Activated CD8-positive, alpha-beta memory T cell treated with anti-CD3 and anti-CD28 coated beads, Interleukin-2, amount 50 U/mL, for 1 hour (primary cell): ENCODE data around the gene GPR89B.
"Not testable (repeated sequence)": the region's sequence is repeated elsewhere in the genome, so short reads cannot be mapped to it uniquely, and the experiment has no call there.

Source experiments
- DNase-seq: peaks from one replicate; pipeline ENCODE4 v3.0.0-alpha.2; 2020; ENCODE audit errors: extremely low read depth

Gene GPR89B

GRCh38 chr1:147940456-147940855, 12.2 kb downstream of the GPR89B start:
- DNase-seq, result not testable (repeated sequence)

- DNase-seq, result not testable (repeated sequence)
Measured at GRCh38 chr1:147942563-147942962, 14.3 kb downstream of the GPR89B start.

- DNase-seq, result not testable (repeated sequence)
Measured at GRCh38 chr1:147949517-147949916, 21.3 kb downstream of the GPR89B start.

- not testable (repeated sequence) for DNase-seq
Measured at GRCh38 chr1:147958906-147959305, 30.7 kb downstream of the GPR89B start.

DNA sequence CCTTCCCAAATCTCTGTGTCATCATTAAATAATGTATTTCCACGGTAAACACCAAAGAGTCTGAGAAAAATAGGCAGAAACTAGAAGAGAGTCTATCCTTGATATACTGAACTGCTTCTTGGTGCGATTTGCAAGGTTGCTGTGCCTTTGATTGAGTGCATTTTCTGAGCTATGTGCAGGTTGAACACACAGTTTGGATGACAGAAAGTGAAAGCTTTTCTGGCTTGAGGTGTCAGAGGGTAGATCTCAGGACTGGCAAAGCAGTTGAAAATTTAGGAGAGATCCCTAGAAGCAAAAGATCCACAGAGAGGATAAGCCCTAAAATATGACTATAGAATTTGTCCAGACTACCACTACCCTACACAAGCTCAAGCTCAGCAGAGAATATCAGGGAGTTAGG, 31.5 kb downstream of the GPR89B start:
- DNase-seq, result not testable (repeated sequence)

DNA sequence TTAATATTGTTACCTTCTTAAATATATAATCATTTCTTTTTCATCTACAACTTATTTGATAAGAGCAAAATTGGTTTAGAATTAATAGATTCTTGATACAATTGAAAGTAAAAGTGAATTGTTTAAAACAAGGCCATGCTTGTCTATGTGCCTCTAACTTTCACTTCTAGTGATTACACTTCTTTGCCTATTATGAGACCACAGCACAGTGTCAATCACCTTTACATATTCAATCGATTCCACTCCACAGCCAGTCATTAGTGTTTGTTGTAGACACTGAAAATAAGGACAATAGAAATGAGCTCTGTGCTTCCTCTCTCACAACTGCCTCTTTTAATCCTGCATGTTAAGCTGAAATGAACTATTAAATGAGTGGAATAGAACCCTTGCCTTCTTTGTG, 36.4 kb downstream of the GPR89B start:
- DNase-seq, result not testable (repeated sequence)

GRCh38 chr1:147966657-147967056, 38.4 kb downstream of the GPR89B start:
- DNase-seq, result not testable (repeated sequence)

DNA sequence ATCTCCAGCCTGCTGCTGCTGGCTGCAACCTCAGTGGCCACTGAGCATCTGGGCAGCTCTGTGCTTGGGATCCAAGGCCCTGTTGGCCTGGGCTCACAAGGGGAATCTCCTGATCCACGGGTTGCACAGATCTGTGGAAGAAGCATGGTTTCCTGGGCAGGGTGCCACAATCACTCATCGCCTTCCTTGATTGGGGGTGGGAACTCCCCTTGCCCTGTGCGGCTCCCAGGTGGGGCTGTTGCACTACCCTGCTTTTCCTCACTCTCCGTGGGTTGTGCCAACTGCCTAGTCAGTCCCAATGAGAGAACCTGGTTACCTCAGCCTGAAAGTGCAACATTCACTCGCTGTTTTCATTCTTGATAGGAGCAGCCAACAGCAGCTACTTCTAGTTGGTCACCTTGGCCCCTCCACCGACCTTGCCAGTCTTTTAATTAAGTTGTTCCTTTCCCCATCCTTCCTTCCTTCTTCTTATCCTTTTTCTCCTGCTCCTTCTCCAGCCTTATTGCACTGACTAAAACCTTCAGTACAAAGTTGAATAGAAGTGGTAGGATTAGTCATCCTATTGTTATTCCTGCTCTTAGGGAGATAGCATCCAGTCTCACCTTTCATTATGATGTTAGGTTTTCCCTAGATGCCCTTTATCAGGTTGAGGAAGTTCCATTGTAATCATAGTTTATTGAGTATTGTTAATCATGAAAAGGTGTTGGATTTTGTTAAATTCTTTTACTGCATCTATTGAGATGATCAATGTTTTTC, 50.9 kb downstream of the GPR89B start:
- not testable (repeated sequence) for DNase-seq

DNA sequence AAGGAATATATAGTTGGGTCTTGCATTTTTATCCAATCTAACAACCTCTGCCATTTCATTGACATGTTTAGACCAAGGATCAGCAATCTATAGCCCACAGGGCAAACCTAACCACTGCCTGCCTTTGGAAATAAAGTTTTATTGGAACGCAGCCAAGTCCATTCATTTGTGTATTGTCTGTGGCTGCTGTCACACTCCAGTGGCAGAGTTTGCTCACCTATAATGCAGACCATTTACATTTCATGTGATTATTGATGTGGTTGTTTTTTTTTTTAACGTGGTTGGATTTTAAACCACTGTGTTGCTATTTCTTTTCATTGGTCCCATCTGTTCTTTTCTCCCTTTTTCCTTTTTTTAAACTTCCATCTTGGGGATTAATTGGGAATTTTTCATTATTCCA, 57.2 kb downstream of the GPR89B start:
- not testable (repeated sequence) for DNase-seq

GRCh38 chr1:147987893-147988292, 59.7 kb downstream of the GPR89B start:
- not testable (repeated sequence) for DNase-seq

DNA sequence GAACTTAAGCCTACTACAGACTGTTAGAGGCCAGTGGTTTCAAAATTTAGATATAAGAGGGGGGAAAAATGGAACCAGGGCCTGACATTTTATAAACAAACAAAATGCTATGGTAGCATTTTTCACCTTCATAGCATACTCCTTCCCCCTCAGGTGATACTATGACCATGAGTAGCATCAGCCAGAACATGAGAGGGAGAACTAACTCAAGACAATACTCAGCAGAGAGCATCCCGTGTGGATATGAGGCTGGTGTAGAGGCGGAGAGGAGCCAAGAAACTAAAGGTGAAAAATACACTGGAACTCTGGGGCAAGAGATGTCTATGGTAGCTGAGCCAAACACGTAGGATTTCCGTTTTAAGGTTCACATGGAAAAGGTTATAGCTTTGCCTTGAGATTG, 64.7 kb downstream of the GPR89B start:
- DNase-seq, result not testable (repeated sequence)

DNA sequence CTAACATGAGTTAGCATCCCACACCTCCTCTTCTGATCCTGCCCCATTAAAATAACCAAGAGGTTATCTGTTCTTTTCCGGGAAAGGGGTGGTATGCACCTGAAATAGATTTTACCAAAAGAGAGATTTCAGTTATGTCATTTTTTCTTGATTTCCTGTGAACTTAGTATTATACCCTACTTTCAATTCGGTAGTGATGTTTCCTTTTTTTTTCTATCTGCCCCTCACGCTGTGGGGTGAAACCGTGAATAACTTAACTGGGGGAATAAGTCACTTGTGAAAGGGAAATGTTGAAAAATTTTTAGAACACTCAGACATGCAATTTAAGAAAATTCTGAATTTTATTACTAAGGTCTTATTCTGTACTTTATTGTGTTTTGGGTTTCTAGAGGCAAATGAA, 65.2 kb downstream of the GPR89B start:
- DNase-seq, result not testable (repeated sequence)

DNA sequence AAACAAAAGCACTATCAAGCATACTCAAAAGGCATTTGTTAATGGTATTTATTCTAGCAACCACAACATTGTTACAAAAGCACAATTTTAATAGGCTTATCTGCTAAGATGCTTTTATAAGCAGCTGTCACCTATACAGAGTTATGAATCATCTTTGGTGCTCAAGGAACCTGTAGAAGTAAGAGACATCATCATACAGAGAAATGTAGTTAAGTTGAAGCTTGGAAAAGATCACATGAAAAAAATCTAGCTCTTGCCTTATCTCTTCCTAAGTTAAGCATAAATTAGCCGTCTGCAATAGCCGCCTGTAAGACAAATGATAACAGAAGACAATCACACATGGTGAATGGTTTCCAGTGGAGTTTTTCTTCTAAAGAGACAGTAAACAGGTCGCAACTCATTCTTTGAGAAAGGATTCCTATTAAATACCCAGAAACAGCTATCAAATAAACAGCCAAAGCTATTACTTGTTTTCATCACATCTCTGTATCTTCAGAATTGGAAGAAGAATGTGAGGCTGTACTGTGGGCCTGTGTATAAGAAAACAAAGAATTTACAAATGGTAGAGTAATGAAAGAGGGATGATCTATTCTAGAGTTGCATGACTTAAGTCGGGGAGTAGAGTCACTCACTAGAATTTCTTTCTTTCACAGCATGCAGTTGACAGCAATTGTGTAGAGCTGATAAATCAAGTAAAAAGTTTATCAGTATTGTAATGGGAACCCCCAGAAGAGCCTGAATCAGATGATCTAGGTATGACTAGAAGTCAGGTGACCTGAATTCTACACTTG, 65.8 kb downstream of the GPR89B start:
- DNase-seq, result not testable (repeated sequence)

DNA sequence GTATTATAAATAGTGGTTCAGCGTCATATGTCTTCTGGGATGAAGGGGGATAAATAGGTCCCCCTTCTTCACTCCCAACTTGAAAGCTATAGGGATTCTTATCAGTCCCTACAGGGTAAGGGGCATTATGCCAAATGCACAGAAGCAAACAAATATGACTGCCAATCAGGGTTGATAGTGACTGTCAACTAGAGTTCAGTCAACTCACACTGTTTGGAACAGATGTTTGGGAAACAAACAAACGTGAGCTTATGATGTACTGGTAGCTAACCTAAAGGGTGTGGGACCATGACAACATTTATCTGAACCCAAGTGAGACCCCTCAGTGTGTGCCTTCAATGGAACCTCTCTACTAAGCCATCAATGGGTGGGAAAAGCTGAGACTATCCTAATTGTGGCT, 67.9 kb downstream of the GPR89B start:
- not testable (repeated sequence) for DNase-seq

DNA sequence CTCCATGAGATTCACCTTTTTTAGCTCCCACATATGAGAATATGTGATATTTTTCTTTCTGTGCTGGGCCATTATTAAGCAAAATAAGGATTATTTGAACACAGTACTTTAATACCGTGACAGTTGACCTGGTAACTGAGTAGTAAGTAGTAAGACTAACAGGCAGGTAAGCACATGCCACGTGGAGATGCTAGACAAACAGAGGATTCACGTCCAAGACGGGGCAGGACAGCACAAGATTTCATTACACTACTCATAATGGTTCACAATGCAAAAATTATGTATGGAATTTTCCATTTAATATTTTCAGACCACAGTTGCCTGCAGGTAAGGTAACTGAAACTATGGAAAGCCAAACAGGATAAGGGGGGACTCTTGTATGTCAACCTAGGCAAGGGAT, 79.5 kb downstream of the GPR89B start:
- not testable (repeated sequence) for DNase-seq

- DNase-seq, result no peak
Measured at GRCh38 chr1:148010527-148010926, 82.3 kb downstream of the GPR89B start.

DNA sequence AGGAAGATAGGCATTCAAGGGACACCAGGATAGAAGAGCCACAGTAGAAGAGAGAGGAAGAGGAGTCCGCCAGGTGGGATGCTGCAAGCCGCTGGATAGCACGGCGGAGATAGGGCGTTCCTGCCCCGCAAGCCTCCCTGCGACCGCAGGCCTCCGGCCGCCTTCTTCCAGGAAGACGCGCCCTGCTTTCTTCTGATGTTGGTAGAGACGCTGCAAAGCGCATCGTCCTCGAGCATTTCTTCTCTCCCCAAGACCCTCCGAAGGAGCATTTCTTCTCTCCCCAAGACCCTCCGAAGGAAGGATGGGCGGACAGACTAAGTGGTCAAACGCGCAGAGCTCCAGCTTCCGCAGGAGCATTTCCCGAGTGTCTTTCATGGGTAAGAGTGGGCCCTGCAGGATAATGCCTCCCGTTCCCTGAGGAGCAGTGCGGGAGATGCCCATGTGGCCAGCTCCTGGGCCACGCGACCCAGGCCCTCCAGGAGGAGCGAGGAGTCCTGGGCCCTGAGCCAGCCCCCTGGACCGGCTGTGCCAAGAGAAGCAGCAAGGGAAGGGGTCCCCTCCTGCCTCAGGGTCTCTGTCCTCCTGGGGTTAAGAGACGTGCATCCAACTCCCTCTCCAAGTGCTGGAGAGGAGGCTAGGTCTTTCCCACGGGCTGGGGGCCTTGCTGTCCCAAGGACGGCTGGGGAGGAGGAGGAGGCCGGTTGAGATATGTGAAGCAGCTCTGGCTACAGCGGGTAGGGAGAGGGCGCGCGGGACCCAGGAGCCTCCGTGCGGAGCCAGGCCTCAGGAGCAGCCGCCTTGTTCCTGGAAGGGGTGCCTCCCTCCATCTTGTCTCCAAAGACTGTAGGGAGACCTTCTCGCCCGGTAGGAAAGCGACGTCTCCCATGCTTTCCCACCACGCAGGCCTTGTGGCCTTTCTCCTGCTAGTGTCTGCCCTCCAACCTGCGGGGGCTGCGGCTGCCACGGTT, 85.2 kb downstream of the GPR89B start:
- DNase-seq, result not testable (repeated sequence)

- DNase-seq, result not testable (repeated sequence)
Measured at GRCh38 chr1:148014289-148015200, 86.3 kb downstream of the GPR89B start.

- not testable (repeated sequence) for DNase-seq
Measured at GRCh38 chr1:148024918-148025317, 96.7 kb downstream of the GPR89B start.

DNA sequence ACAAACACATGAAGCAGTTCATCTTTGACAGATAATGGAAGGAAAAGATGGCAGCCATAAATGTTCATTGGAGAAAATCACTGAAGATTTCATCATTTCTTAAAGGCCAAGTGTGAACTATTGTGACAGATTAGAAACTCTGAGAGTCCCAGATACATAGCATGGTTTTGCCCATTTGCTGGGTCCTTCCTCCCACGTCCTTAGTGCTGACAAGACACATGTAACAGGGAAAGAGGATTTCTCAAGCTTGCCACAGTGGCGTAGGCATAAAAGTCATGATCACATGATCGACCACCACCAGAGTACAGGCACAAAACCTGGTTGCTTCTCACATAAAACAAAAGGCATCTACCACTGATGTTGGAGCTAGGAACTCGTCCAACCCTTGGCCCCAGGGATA, 98.8 kb downstream of the GPR89B start:
- DNase-seq, result not testable (repeated sequence)

DNA sequence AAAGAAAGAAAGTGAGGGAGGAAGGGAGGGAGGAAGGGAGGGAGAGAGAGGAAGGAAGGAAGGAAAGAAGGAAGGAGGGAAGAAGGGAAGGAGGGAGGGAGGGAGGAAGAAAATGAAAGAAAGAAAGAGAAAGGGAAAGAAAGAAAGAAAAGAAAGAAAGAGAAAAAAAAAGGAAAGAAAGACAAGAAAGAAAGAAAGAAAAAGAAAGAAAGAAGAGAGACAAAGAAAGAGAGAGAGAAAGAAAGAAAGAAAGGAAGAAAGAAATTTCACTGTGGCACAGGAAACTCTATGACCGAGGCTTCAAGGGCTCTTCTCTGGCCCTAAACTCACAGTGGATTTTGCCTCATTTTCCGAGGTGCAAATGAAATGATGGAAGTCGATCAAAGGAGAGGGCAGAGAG, 104.0 kb downstream of the GPR89B start:
- not testable (repeated sequence) for DNase-seq
